ENCODE measurements around the gene TXNDC2.

DNA sequence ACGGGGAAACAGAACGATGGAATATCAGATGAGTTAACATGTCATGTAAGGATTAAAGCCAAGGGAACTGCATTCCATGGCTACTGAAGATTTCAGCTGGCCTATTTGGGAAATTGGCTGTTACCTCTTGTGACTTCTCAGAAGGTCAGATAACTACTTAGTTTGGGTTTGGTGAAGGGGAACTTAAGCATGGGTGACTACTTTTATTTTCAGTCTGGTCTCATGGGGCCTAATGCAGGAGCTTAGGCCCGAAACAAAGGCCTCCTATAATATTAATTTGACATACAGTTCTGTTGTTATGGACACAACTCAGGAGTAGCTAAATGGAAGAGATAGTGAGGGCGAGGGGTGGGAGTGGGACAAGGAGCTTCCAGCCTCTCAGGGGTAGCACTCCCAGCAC, 44.0 kb upstream of the TXNDC2 start:
- TF ChIP-seq POLR2A (IDR thresholded peaks at IDR 0.05), result no peak
- TF ChIP-seq, protein P1, sequence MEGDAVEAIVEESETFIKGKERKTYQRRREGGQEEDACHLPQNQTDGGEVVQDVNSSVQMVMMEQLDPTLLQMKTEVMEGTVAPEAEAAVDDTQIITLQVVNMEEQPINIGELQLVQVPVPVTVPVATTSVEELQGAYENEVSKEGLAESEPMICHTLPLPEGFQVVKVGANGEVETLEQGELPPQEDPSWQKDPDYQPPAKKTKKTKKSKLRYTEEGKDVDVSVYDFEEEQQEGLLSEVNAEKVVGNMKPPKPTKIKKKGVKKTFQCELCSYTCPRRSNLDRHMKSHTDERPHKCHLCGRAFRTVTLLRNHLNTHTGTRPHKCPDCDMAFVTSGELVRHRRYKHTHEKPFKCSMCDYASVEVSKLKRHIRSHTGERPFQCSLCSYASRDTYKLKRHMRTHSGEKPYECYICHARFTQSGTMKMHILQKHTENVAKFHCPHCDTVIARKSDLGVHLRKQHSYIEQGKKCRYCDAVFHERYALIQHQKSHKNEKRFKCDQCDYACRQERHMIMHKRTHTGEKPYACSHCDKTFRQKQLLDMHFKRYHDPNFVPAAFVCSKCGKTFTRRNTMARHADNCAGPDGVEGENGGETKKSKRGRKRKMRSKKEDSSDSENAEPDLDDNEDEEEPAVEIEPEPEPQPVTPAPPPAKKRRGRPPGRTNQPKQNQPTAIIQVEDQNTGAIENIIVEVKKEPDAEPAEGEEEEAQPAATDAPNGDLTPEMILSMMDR (IDR thresholded peaks at IDR 0.05), result no peak
